Testis (tissue), 2 donors: ENCODE data around the gene GOSR1.

Experiments used
- CTCF ChIP-seq, 3 experiments: fragments of 450-650 bp in 2 of 3; fragments of 200-600 bp in 1 of 3; sonication (generic) in 1 of 3; IDR thresholded peaks; one replicate each; pipeline ENCODE4 v1.5.1; 2016 to 2019; ENCODE audit warnings: antibody characterized with exemption in 3 of 3, mild to moderate bottlenecking in 2 of 3, moderate library complexity in 1 of 3
- POLR2A ChIP-seq: fragments of 450-650 bp; IDR thresholded peaks from one replicate; pipeline ENCODE4 v1.6.1; 2017; ENCODE audit warnings: antibody characterized with exemption, mild to moderate bottlenecking, moderate library complexity

- TF ChIP-seq CTCF (IDR thresholded peaks at IDR 0.05) (no peak), POLR2A (no peak)
Measured at GRCh38 chr17:30443721-30444120, 33.5 kb upstream of the GOSR1 start.
